Measurements from ENCODE around the gene OR4D2.
"Not testable (repeated sequence)": the region's sequence is repeated elsewhere in the genome, so short reads cannot be mapped to it uniquely, and the experiment has no call there.

Gene OR4D2

GRCh38 chr17:58166682-58167081, at the start of gene OR4D2:
TSS of gene OR4D2 (plus strand) at chr17:58166982. CDS start at chr17:58169656, 2,674 bp downstream.
- DNase-seq, result no peak

DNA sequence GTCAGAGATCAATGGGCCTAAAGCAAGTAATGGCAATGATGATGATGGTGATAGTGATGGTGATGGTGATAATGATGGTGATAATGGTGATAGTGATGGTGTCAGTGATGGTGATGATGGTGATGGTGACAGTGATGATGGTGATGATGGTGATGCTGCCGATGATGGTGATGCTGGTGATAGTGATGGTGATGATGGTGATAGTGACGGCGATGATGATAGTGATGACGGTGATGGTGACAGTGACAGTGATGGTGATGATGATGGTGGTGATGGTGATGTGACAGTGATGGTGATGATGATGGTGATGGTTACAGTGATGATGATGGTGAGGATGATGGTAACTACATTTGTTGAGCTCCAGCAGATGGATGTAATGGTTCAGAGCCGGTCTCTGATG, 49.4 kb upstream of the OR4D2 start:
- no peak for DNase-seq

DNA sequence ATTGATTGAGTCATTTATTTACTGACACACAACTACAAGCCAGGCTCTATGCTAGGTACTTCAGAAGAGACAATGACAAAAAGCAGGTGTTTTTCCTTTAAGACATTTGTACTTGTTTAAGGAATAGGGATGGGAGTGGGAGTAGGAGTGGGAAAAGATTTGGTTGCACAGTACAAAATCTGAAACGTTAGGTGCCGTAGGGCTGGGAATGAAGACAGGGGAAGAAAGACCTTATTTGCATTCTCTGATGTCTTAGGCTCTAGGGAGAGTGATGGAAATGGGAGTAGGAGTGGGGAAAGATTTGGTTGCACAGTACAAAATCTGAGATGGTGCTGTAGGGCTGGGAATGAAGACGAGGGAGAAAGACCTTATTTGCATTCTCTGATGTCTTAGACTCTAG, 47.3 kb upstream of the OR4D2 start:
- no peak for DNase-seq

DNA sequence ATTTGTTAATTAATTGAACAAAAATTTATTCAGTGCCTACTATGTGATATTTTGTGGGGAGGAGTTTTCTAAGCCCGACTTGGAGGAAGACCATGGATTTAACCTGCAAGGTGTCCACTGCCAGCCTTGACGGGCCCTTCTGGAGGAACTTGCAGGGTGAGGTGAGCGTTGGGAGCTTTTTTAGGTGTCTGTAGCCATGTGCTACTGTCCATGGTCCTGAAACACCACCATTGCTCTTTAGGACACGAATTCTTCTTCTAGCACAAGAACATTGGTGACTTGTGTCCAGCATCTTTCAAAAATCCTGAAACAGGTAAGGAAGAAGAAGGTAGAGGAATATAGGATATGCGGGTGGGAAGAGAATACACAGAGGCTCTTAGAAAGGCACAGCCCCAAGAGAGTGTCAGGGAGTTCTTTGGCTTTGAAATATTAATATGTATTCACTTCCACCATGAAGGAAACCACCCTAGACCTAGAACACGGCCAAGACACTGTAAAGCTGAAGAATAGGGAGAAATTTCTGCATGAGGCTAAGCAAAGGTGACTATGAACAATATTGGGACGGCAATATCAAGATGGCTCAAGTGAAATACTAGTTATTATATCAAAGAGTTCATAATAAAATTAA, 46.5 kb upstream of the OR4D2 start:
- DNase-seq, result no peak

- DNase-seq, result peak; percentile 27
These were observed 44.9 kb upstream of the OR4D2 start for GRCh38 chr17:58121925-58122324.

DNA sequence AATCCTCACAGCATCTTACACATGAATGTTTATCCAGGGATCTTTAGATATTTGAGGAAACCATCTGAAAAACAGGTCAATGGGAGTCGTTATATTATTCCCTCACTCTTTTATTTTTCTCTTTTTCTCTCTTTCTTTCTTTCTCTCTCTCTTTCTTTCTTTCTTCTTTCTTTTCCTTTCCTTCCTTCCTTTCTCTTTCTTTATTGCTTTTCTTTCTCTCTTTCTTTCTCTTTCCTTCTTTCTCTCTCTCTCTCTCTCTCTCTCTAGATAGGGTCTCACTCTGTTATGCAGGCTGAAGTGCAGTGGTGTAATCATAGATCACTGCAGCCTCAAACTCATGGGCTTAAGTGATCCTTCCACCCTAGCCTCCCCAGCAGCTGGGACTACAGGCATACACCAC, 38.9 kb upstream of the OR4D2 start:
- no peak for DNase-seq

- not testable (repeated sequence) for DNase-seq
These were observed 34.1 kb upstream of the OR4D2 start for GRCh38 chr17:58132697-58133096.

GRCh38 chr17:58136669-58137279, 30.0 kb upstream of the OR4D2 start:
- DNase-seq, result no peak

- DNase-seq, result no peak
These were observed 25.3 kb upstream of the OR4D2 start for GRCh38 chr17:58141505-58141904.

- not testable (repeated sequence) for DNase-seq
These were observed 23.4 kb upstream of the OR4D2 start for GRCh38 chr17:58143335-58143734.

DNA sequence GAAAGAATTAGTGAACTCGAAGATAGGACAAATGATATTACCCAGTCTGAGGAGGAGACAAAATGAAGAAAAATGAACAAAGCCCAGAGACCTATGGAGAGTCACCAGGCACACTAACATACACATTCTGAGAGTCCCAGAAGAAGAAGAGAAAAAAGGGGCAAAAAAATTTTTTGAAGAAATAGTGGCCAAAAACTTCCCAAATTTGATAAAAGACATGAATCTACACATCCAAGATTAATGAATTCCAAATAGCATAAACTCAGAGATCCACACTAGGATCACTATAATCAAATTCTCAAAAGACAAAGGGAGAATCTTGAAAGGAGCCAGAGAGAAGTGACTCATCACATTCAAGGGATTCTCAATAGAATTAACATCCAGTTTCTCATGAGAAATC, 22.0 kb upstream of the OR4D2 start:
- DNase-seq, result no peak

DNA sequence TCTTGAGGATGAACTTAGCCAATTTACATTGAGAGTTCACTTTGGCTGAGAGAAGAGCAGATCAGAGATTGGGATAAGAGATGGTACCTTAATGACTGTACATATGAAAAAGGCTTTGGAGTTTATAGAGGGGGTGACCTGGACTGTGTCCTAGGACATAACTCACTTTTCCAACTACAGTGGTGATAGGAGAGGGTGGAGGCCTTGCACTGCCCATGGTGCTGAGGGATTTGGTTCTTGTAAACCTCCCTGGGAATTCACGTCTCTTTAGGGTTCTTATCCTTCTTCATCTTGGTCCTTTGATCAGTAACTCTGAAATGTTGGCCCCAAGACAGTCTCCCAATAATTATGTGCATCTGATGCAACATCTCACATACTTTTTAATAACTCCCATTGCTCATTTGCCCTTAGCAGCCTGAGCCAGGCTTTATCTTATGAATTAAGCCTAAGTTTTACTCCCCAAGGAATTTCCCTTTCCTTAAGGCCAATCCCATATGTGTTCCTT, 18.8 kb upstream of the OR4D2 start, which contains the start of gene OR4D1:
Gene OR4D1 (plus strand): TSS at position 455 of the 505 bp plus-strand sequence. CDS start 6,770 bp downstream, outside the sequence.
- DNase-seq, result no peak

DNA sequence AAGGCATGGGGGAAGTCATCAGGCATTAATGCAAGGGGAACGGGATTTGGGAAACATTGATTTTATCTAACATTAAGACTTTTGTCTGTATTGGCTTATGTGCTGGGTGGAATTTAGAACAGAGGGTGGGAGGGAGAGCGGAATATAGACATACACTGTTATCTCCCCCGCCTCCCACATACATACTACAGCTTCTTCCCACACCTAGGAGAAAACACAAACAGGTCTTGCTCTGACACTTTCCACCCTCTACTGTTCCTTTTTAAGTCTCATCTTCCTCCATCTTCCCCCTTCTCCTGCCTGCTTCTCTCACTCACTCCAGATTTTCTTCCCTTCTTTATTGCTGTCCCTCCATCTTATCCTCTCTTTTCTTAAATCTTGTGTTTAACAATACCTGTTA, 18.2 kb upstream of the OR4D2 start:
- DNase-seq, result no peak

GRCh38 chr17:58150394-58150793, 16.4 kb upstream of the OR4D2 start:
- no peak for DNase-seq

GRCh38 chr17:58153046-58153445, 13.7 kb upstream of the OR4D2 start:
- DNase-seq, result peak; percentile 55

DNA sequence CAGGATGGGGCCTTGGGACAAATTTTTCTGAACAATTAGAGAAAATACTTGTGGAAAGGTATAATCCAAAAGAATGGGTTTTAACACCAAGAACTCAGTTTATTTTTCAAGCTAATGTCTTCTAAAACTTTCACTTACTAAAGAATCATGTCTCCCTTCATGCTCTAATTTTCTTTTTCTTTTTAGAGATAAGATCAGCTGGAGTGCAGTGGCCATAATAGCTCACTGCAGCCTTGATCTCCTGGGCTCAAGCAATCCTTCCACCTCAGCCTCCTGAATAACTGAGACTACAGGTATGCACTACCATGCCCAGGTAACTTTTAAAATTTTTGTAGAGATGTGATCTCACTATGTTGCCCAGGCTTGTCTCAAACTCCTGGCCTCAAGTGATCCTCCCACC, 13.1 kb upstream of the OR4D2 start:
- DNase-seq, result no peak

DNA sequence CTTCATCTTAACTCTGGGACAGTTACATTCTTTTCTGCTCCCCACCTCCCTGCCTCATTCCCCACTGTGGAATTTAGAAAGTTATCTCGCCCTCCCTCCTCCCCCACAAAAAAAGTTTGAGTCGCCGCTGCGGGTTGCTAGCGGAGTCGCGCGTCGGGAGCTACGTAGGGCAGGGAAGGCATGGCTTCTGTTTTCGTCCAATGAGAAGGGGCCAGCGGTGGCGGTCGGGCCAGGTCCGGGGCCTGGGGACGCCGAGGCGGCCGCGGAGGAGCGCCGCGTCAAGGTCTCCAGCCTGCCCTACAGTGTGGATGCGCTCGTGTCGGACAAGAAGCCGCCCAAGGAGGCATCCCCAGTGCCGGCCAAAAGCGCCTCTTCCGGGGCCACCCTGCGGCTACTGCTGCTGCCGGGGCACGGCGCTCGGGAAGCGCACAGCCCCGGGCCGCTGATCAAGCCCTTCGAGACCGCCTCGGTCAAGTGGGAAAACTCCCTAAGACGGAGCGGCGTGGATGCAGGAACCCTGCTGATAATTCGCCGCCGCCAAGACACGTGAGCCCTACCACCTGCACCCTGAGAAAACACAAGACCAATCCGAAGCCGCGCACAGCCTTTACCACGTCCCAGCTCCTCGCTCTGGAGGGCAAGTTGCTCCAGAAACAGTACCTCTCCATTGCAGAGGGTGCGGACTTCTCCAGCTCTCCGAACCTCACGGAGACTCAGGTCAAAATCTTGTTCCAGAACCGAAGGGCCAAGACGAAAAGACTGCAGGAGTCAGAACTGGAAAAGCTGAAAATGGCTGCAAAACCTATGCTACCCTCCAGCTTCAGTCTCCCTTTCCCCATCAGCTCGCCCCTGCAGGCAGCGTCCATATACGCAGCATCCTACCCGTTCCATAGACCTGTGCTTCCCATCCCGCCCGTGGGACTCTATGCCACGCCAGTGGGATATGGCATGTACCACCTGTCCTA, 9.7 kb upstream of the OR4D2 start:
- DNase-seq, result peak; percentile 56

- DNase-seq, result no peak
These were observed 8.6 kb upstream of the OR4D2 start for GRCh38 chr17:58158181-58158580.

DNA sequence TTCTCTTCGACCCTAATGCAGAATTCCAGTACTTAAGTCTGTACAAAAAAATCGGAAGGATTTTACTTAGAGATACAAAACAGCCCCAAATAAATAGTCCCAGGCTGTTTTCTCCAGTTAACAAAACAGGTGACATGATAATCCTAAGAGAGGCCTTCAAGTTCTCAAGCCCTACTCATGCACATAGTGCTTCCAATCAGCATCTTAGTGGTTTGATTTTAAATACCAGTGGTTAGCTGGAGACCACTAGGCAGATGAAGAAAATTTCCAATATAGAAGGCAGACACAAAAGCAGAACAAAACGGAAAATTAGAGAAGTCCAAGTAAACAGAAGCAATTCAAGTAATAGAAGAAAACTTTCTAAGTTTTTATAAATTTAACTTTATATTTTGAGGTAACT, 5.2 kb upstream of the OR4D2 start:
- no peak for DNase-seq

DNA sequence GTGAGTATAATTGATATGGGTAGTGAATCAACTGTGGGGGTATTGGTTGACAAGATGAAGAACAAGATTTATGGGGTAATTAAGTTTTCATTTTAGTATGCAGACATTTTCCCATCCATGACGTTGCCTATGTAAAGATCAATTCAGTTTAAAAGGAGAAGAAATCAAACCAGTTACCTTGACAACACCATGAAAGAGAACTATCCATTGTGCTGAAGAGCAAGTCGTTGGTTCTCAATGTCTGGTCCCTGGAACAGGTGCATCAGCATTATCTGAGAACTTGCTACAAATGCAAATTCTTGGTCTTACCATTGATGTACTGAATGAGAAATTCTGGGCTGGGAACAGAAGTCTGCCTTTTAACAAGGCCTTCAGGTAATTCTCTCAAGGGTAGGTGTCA, 801 bp upstream of the OR4D2 start:
- DNase-seq, result no peak

DNA sequence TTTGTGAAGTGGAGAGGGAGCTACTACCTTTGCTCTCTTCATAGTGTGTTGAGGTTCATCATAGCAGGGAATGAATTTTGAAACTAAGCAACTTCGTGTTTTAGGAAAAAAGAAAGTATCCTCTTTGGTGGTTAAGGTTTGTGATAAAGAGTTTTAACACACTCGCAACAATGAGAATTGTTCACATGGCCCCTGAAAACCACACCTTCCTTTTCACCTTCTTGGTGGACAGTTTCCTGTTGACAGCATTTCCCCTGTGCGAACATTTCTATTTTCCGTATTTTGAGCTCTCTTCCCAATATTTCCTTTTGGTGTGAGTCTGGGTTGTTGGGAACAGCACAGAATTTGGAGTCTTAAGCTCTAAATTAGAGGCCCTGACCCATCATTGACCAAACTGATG, 3.8 kb downstream of the OR4D2 start:
- DNase-seq, result no peak

DNA sequence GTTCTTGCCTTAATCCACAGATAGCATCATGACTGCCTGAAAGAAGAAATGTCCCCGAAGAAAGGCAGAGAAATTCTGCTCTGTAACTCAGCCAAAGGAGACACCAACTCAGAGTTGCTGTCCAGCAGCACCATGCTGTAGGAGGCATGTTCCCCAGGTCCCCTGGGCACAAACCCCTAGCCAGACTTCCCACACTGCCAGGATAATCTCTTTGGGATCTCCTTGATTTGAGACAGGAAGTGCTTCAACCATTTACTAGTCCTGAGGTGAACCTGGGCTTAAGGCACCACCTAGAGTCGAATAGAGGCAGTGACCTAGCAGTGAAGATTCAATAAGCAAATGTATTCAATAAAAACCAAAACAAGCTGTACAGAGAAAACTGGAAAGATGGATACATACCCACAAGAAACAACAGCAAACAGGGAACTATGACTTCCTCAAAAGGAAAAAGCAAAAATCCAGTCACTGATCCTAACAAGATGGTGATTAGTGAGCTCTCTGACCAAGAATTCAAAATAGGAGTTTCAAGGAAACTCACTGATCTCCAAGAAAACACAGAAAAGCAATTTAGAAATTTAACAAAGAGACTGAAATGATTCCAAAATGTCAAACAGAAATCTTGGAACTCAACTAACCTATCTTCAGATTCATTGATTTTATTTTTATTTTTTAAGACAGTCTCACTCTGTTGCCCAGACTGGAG, 5.7 kb downstream of the OR4D2 start:
- DNase-seq, result peak; percentile 42

DNA sequence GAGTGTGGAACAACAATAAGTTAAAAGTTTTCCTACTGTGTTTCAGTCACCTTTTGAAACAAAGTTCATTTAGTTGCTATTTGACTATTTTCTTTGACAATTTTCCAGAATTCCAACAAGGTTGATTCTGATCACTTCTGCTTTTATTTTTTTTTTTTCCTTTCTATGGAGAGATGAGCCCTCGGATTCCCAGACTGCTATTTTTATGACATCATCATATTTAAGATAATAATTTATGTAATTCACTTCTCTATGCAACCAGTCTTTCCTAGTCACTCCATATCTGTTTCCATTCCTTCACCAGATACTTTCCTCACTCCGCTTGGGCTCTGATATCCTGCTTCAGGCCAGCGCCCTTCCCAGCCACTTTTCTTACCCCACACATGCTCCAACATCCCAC, 8.1 kb downstream of the OR4D2 start:
- DNase-seq, result no peak
